ENCODE data around the gene MTX3.

MTX3 gene

DNA sequence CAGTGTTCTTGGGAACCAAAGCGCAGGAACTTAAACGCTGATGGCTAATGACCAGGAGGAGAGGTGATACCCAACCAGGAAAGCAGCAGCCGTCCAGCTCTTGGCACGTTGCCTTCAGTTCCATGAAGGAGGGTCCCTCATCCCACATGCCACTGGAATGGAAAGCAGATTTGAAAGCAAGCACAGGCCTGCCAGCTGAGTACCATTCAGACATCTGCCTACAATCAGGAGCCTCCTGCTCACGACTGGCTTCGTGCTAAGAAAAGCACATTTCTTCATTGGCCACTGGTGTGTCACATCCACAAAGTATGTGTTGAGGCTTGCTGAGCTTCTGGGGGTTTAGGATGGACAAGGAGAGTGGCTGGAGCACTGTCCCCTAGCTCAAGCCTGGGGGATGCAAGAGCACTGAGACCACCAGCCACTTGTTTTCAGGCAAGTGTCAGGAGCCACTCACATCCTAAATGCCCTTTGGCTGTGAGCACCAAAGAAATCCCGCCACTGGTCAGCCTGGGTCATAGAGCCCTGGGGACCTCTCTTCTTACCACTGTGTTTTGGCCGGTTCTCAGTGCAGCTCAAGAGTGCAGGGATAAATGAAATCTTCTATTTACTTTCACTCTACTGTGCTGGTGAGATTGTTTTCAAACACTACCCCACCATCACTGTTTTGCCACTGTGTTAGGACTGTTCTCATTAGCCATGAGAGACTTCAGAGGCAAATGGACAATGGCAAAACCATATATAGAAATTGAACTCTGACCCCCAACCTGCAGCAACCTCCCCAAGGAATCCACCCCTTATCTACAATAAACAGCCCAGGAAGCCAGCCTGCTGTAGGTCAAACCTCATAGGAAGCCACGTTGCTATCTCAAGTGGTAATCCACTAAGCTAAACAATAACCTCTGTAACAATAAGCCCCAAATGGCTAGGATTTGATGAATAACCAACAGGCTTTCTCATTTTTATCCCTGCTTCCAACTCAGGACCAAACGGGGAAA, 58.3 kb downstream of the MTX3 start:
- no peak for DNase-seq

DNA sequence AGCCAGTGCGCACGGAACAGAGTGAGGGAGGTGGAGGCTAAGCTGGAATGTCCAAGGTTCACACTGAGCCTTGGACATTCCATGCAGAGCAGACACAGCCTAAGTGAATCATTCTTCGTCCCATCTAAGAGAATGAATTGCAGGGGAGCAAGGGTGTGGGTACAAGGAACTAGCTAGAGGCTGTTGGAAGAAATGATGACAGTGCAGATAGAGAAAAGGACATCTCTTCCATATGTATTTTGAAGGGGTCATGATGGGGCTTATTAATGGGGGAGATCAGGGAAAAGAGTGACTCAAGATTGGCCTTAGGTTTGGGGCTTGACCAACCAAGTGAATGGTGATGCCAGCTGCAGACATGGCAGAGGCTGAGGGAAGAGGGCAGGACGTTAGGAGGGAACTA, 59.2 kb downstream of the MTX3 start:
- DNase-seq, result no peak

DNA sequence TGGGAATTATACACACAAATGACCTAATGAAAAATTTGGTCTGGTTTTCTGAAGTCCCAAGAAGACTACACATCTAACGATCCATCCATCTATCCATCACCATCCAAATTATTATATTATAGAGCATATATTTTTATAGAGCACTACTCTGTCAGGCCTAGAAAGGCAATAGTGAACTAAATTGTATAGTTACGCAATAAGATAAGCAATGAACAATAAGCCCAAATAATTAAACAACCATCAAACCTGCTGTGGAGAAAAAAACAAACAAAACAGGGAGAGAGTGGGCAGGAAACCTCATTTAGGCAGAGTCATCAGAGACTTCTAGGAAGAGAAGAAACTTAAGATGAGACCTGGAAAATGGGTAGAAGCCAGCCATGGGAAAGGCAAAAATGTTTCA, 59.7 kb downstream of the MTX3 start:
- no peak for DNase-seq

- no peak for DNase-seq
Observed at GRCh38 chr5:79929095-79929494, 62.0 kb downstream of the MTX3 start.

Measured in activated CD4-positive, alpha-beta T cell treated with anti-CD3 and anti-CD28 coated beads for 1 hour (primary cell).